Nephron progenitor cell (in vitro differentiated cells): ENCODE results near the gene PAX2.

Experiments used
- DNase-seq: peaks from one replicate; pipeline ENCODE4 v3.0.0; 2021
- H3K27ac Mint-ChIP-seq: 2 replicates; pipeline ENCODE4 v1.8.0; 2021; ENCODE audit warnings: mild to moderate bottlenecking, moderate library complexity, mixed read lengths
- H3K27me3 Mint-ChIP-seq: 2 replicates; pipeline ENCODE4 v1.8.0; 2021; ENCODE audit warnings: mild to moderate bottlenecking, low read depth, mixed read lengths; ENCODE audit not compliant: poor library complexity
- H3K36me3 Mint-ChIP-seq: 2 replicates; pipeline ENCODE4 v1.8.0; 2021; ENCODE audit warnings: low read depth, mixed read lengths
- H3K4me1 Mint-ChIP-seq: 2 replicates; pipeline ENCODE4 v1.8.0; 2021; ENCODE audit warnings: mixed read lengths
- H3K4me3 Mint-ChIP-seq: 2 replicates; pipeline ENCODE4 v1.8.0; 2021; ENCODE audit warnings: mild to moderate bottlenecking, moderate library complexity, mixed read lengths
- H3K9me3 Mint-ChIP-seq: 2 replicates; pipeline ENCODE4 v1.8.0; 2021; ENCODE audit warnings: mild to moderate bottlenecking, moderate library complexity, mixed read lengths
- CTCF ChIP-seq: fragments of 200-600 bp; sonication (generic); IDR thresholded peaks from 2 replicates; pipeline ENCODE4 v1.5.0; 2021; ENCODE audit warnings: antibody characterized with exemption

Gene PAX2

GRCh38 chr10:100878291-100878910 is 133.0 kb downstream of the PAX2 start:
- no peaks in the 10 kb centered on the region for H3K27me3 Mint-ChIP-seq
- peak; percentile 75 for TF ChIP-seq CTCF
- H3K27ac Mint-ChIP-seq, result no peak overlapping the region
- H3K4me1 Mint-ChIP-seq, result peaks cover 100% of the 10 kb centered on the region
- no peaks in the 10 kb centered on the region for H3K36me3 Mint-ChIP-seq
- no peaks in the 10 kb centered on the region for H3K9me3 Mint-ChIP-seq
- no peak overlapping the region for H3K4me3 Mint-ChIP-seq
- DNase-seq, result peak; percentile 71
